ENCODE results near the gene CPT1C.

DNA sequence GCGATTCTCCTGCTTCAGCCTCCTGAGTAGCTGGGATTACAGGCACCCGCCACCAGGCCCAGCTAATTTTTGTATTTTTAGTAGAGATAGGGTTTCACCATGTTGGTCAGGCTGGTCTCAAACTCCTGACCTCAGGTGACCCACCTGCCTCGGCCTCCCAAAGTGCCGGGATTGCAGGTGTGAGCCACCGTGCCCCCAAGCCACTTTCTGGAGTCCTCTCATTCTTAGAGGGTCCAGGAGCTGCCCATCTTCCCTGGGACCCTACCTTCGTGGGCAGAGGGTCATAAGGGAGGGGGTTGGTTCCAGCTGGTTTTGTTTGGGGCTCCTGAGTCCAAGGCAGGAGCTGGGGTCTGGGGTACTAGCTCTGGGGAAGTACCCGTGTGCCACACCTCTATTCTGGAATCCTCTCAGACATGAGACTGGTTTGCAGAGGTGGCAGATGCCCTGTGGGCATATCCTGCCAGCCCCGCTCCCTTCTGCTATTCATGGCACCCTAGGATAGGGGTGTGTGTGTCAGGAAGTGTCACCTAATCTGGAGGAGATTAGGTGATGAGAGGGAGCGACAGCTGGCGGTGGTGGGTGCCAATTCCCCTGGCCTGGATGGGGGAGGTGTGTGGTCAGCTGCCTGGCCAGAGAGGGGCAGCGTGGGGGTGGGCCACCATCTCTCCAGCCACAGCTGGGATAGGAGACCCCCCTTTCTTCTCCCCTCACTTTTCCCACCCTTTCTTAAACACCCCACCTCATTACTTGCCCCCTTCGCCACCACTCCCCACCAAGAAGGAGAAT, 11.7 kb upstream of the CPT1C start:
- TF ChIP-seq CTCF (IDR thresholded peaks at IDR 0.05; ENCODE audit: extremely low read depth in 1 of 2, insufficient read depth in 1 of 2, low read depth in 1 of 2, low read length in 2 of 2): no peak
- no peak for TF ChIP-seq POLR2A (IDR thresholded peaks at IDR 0.05; ENCODE audit: low read depth, low read length)
- no peak for TF ChIP-seq MYC (IDR thresholded peaks at IDR 0.05; ENCODE audit: low read depth, low read length)
- TF ChIP-seq POLR2AphosphoS5 (IDR thresholded peaks at IDR 0.05; ENCODE audit: insufficient read depth, low read depth, low read length): no peak
